Upper lobe of left lung (tissue), 6 donors: Measurements from ENCODE around the gene MGST2. TPM values are rescaled to one million over a fixed set of nuclear protein-coding genes. Genes with fewer than 3 reads are reported as not detected.
"Not testable (repeated sequence)": the region's sequence is repeated elsewhere in the genome, so short reads cannot be mapped to it uniquely, and the experiment has no call there.

Experiments
- ATAC-seq, 2 donors: fragments of 200-7000 bp; cut with Tn5 transposase; one replicate each; pipeline ENCODE4 v1.9.1; 2022; ENCODE audit warnings: mild to moderate bottlenecking in 2 of 2, moderate library complexity in 2 of 2; ENCODE audit not compliant: low FRiP score in 2 of 2
- DNase-seq, 2 donors: peaks; one replicate each; pipeline ENCODE4 v3.0.0-alpha.2; 2019 to 2020
- H3K27ac ChIP-seq, 4 donors: fragments of 200-600 bp; sonication (generic); one replicate each; pipeline ENCODE4 v1.5.1; 2016 to 2019
- H3K27me3 ChIP-seq, 4 donors: fragments of 200-600 bp; sonication (generic); one replicate each; pipeline ENCODE4 v1.5.1; 2017 to 2019
- H3K36me3 ChIP-seq, 4 donors: fragments of 200-600 bp; sonication (generic); one replicate each; pipeline ENCODE4 v1.5.1; 2016 to 2019
- H3K4me1 ChIP-seq, 4 donors: fragments of 200-600 bp; sonication (generic); one replicate each; pipeline ENCODE4 v1.5.1; 2018 to 2019
- H3K4me3 ChIP-seq, 4 donors: fragments of 200-600 bp; sonication (generic); one replicate each; pipeline ENCODE4 v1.5.1; 2017 to 2019; ENCODE audit warnings: mild to moderate bottlenecking in 2 of 4, moderate library complexity in 1 of 4
- H3K9me3 ChIP-seq, 4 donors: fragments of 200-600 bp; sonication (generic); one replicate each; pipeline ENCODE4 v1.5.1; 2018 to 2019
- CTCF ChIP-seq, 6 experiments: fragments of 450-650 bp in 4 of 6; fragments of 200-600 bp in 2 of 6; sonication (generic) in 2 of 6; IDR thresholded peaks; one replicate each; pipeline ENCODE4 v1.5.1; 2016 to 2019; ENCODE audit warnings: antibody characterized with exemption in 6 of 6
- EP300 ChIP-seq, 4 donors: sonication (generic); formaldehyde crosslinking; IDR thresholded peaks; one replicate each; pipeline ENCODE4 v1.5.1; 2017; ENCODE audit warnings: antibody characterized with exemption in 4 of 4, control low read depth in 2 of 4
- POLR2A ChIP-seq, 4 donors: fragments of 450-650 bp; IDR thresholded peaks; one replicate each; pipeline ENCODE4 v1.5.1; 2016 to 2017; ENCODE audit warnings: antibody characterized with exemption in 4 of 4, mild to moderate bottlenecking in 2 of 4
- POLR2AphosphoS5 ChIP-seq, 2 donors: sonication (generic); formaldehyde crosslinking; IDR thresholded peaks; one replicate each; pipeline ENCODE4 v1.5.1; 2017; ENCODE audit warnings: antibody characterized with exemption in 2 of 2
- WGBS, 2 donors: methylation state at CpG; one replicate each; pipeline ENCODE4 v1.1.5; 2017 to 2018; 5-methylcytosine and 5-hydroxymethylcytosine counted together
- total RNA-seq, 6 donors: library from RNA; depleted of rRNA in 4 of 6; stranded (reverse); fragments of >200 nt in 4 of 6; gene quantifications; one replicate each; pipeline versions ENCODE4 v1.1.0 to v1.2.1, GENCODE V29; 2016 to 2021
- donor health status: DM: no; HTN: no; CAD: no; lungs with moderate emphysema.
- donor health status: DM: no; HTN: yes; CAD: no; lungs with severe emphysema.

Gene MGST2
- total RNA-seq, 6 donors from 2014 or later: 12.6 to 64.0 (median 39.1) TPM

GRCh38 chr4:139635966-139636365 is 29.7 kb upstream of the MGST2 start:
- 78 to 80% methylated on average over 3 of the region's 3 CpGs for WGBS, 2 donors
- Histone ChIP-seq H3K4me3 (no peak overlapping the region), H3K36me3 (no peaks in the 10 kb centered on the region), H3K9me3 (peaks cover 0 to 14% (median 6%) of the 10 kb centered on the region in 4 donors), H3K4me1 (no peaks in the 10 kb centered on the region), H3K27me3 (no peaks in the 10 kb centered on the region), H3K27ac (no peak overlapping the region)
- DNase-seq (no peak), ATAC-seq (no peak)
- no peak for TF ChIP-seq EP300 (IDR thresholded peaks at IDR 0.05)
- TF ChIP-seq CTCF (IDR thresholded peaks at IDR 0.05): no peak
- TF ChIP-seq POLR2A (IDR thresholded peaks at IDR 0.05): no peak
- no peak for TF ChIP-seq POLR2AphosphoS5 (IDR thresholded peaks at IDR 0.05)

- 92 to 97% methylated on average over 3 of the region's 3 CpGs for WGBS, 2 donors
- H3K4me3 ChIP-seq, H3K27me3 ChIP-seq, DNase-seq, H3K27ac ChIP-seq, ATAC-seq, H3K36me3 ChIP-seq, H3K4me1 ChIP-seq: not testable (repeated sequence)
- peaks cover 0 to 14% (median 6%) of the 10 kb centered on the region in 4 donors for H3K9me3 ChIP-seq
These were observed 27.3 kb upstream of the MGST2 start for GRCh38 chr4:139638306-139638705.

- TF ChIP-seq POLR2AphosphoS5 (IDR thresholded peaks at IDR 0.05) (no peak), CTCF (IDR thresholded peaks at IDR 0.05) (no peak), POLR2A (IDR thresholded peaks at IDR 0.05) (no peak), EP300 (IDR thresholded peaks at IDR 0.05) (no peak)
- DNase-seq: no peak
- no peaks in the 10 kb centered on the region for H3K27me3 ChIP-seq
- H3K27ac ChIP-seq: no peak overlapping the region
- H3K36me3 ChIP-seq: no peaks in the 10 kb centered on the region
- H3K4me3 ChIP-seq: no peak overlapping the region
- H3K9me3 ChIP-seq: peaks cover 0 to 14% (median 6%) of the 10 kb centered on the region in 4 donors
- WGBS, 2 donors: 89 to 95% methylated on average over 4 to 5 of the region's 5 CpGs
- no peaks in the 10 kb centered on the region for H3K4me1 ChIP-seq
- no peak for ATAC-seq
These were observed 26.0 kb upstream of the MGST2 start for GRCh38 chr4:139639654-139640053.

GRCh38 chr4:139641218-139641617 is 24.4 kb upstream of the MGST2 start:
- WGBS, 2 donors: 95 to 97% methylated on average over 2 of the region's 2 CpGs
- no peak overlapping the region for H3K4me3 ChIP-seq
- no peak overlapping the region for H3K27ac ChIP-seq
- H3K27me3 ChIP-seq: no peaks in the 10 kb centered on the region
- H3K4me1 ChIP-seq: no peaks in the 10 kb centered on the region
- no peaks in the 10 kb centered on the region for H3K36me3 ChIP-seq
- DNase-seq (no peak), ATAC-seq (peak in 1 of 2 donors; percentile 74)
- H3K9me3 ChIP-seq: peaks cover 0 to 14% (median 6%) of the 10 kb centered on the region in 4 donors
- TF ChIP-seq POLR2A (IDR thresholded peaks at IDR 0.05) (no peak), EP300 (IDR thresholded peaks at IDR 0.05) (no peak), CTCF (IDR thresholded peaks at IDR 0.05) (no peak), POLR2AphosphoS5 (IDR thresholded peaks at IDR 0.05) (no peak)

DNA sequence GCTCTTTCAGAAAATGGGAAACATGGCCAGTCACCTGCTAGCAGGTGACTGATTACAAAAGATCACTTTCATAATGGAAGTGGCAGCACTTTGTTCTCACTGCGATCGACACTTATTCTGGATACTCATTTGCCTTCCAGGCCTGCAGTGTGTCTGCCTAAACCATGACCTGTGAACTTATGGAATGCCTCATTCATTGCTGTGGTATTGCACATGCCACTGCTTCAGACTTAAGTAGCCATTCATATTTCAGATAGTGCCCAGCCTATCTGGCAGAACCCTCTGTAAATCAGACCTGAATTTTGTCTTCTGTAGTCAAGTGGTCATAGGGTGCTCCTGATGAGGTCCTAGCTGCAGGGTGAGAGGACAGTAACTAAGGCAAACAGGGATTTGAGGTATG is 23.3 kb upstream of the MGST2 start:
- no peak for DNase-seq
- Histone ChIP-seq H3K9me3 (peaks cover 0 to 14% (median 6%) of the 10 kb centered on the region in 4 donors), H3K4me1 (no peaks in the 10 kb centered on the region), H3K27ac (no peak overlapping the region), H3K36me3 (no peaks in the 10 kb centered on the region), H3K4me3 (no peak overlapping the region), H3K27me3 (no peaks in the 10 kb centered on the region)
- ATAC-seq: no peak
- TF ChIP-seq EP300 (IDR thresholded peaks at IDR 0.05): no peak
- no peak for TF ChIP-seq POLR2A (IDR thresholded peaks at IDR 0.05)
- no peak for TF ChIP-seq POLR2AphosphoS5 (IDR thresholded peaks at IDR 0.05)
- TF ChIP-seq CTCF (IDR thresholded peaks at IDR 0.05): no peak
- 70 to 95% methylated on average over 2 of the region's 2 CpGs for whole genome bisulfite sequencing, 2 donors
